ENCODE data around the gene FNDC10.

Gene FNDC10

DNA sequence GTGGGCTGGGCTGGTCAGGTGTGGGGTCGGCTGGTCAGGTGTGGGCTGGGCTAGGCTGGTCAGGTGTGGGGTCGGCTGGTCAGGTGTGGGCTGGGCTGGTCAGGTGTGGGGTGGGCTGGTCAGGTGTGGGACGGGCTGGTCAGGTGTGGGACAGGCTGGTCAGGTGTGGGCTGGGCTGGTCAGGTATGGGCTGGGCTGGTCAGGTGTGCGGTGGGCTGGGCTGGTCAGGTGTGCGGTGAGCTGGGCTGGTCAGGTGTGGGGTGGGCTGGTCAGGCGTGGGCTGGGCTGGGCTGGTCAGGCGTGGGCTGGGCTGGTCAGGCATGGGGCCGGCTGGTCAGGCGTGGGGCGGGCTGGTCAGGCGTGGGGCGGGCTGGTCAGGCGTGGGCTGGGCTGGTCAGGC, 6.3 kb upstream of the FNDC10 start:
- Histone ChIP-seq H3K36me3 (no peaks in the 10 kb centered on the region), H3K27ac (no peak overlapping the region), H3K4me3 (ENCODE audit: low read depth, low read length) (no peak overlapping the region), H3K27me3 (ENCODE audit: insufficient read depth, low read depth, severe bottlenecking) (no peaks in the 10 kb centered on the region), H3K9me3 (ENCODE audit: severe bottlenecking) (no peaks in the 10 kb centered on the region)
- TF ChIP-seq, protein P1, sequence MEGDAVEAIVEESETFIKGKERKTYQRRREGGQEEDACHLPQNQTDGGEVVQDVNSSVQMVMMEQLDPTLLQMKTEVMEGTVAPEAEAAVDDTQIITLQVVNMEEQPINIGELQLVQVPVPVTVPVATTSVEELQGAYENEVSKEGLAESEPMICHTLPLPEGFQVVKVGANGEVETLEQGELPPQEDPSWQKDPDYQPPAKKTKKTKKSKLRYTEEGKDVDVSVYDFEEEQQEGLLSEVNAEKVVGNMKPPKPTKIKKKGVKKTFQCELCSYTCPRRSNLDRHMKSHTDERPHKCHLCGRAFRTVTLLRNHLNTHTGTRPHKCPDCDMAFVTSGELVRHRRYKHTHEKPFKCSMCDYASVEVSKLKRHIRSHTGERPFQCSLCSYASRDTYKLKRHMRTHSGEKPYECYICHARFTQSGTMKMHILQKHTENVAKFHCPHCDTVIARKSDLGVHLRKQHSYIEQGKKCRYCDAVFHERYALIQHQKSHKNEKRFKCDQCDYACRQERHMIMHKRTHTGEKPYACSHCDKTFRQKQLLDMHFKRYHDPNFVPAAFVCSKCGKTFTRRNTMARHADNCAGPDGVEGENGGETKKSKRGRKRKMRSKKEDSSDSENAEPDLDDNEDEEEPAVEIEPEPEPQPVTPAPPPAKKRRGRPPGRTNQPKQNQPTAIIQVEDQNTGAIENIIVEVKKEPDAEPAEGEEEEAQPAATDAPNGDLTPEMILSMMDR (IDR thresholded peaks at IDR 0.05; ENCODE audit: low read depth, low read length) = no peak
- no peak for DNase-seq

DNA sequence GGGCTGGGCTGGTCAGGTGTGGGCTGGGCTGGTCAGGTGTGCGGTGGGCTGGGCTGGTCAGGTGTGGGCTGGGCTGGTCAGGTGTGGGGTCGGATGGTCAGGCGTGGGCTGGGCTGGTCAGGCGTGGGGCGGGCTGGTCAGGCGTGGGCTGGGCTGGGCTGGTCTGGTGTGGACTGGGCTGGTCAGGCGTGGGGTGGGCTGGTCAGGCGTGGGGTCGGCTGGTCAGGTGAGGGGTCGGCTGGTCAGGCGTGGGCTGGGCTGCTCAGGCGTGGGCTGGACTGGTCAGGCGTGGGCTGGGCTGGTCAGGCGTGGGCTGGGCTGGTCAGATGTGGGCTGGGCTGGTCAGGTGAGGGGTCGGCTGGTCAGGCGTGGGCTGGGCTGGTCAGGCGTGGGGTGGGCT, 5.8 kb upstream of the FNDC10 start:
- TF ChIP-seq, protein P1 (IDR thresholded peaks at IDR 0.05; ENCODE audit: low read depth, low read length) = no peak
- Histone ChIP-seq H3K27ac (no peak overlapping the region), H3K27me3 (ENCODE audit: insufficient read depth, low read depth, severe bottlenecking) (no peaks in the 10 kb centered on the region), H3K9me3 (ENCODE audit: severe bottlenecking) (no peaks in the 10 kb centered on the region), H3K36me3 (no peaks in the 10 kb centered on the region), H3K4me3 (ENCODE audit: low read depth, low read length) (no peak overlapping the region)
- DNase-seq = no peak

- Histone ChIP-seq H3K4me3 (ENCODE audit: low read depth, low read length) (no peak overlapping the region), H3K36me3 (no peaks in the 10 kb centered on the region), H3K27ac (no peak overlapping the region), H3K9me3 (ENCODE audit: severe bottlenecking) (no peaks in the 10 kb centered on the region), H3K27me3 (ENCODE audit: insufficient read depth, low read depth, severe bottlenecking) (no peaks in the 10 kb centered on the region)
- DNase-seq = no peak
- TF ChIP-seq, protein P1 (IDR thresholded peaks at IDR 0.05; ENCODE audit: low read depth, low read length) = no peak
Measured at GRCh38 chr1:1605034-1605591, 5.2 kb upstream of the FNDC10 start.

- Histone ChIP-seq H3K4me3 (ENCODE audit: low read depth, low read length) (no peak overlapping the region), H3K27ac (no peak overlapping the region), H3K27me3 (ENCODE audit: insufficient read depth, low read depth, severe bottlenecking) (no peaks in the 10 kb centered on the region), H3K9me3 (ENCODE audit: severe bottlenecking) (no peaks in the 10 kb centered on the region), H3K36me3 (no peaks in the 10 kb centered on the region)
- DNase-seq = no peak
- TF ChIP-seq, protein P1 (IDR thresholded peaks at IDR 0.05; ENCODE audit: low read depth, low read length) = no peak
Measured at GRCh38 chr1:1604374-1605033, 4.6 kb upstream of the FNDC10 start.

DNA sequence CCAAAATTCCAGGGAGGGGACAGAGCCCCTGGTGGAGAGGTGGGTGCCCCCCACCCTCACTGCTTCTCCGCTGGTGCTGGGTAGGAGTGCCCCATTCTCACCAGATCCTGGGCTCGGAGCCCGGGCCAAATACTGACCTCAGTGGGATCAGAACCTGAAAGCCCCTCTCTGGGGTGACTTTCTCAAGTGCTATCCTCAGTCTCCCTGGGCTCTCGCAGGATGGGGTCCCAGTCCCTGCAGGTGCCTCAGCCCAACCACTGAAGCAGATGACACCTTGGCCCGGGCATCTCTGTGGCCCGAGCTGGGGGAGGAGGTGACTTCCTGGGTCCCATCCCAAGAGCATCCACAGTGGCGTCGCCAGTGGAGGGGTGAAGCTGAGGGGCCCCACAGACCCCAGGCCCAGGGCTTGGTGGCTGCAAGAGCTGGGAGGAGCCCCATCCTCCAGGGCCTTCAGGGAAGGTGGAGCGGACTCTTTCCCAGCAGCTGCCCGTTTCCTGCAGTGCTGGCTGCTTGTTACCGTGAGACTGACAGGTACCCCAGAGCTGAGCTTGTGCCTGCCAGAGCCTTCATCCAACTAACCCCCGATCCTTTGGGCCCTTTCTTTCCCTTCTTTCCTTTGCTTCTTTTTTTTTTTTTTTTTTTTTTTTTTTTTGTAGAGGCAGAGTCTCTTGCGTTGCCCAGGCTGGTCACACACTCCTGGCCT, 3.9 kb upstream of the FNDC10 start:
- no peak for DNase-seq
- no peak overlapping the region for H3K4me3 ChIP-seq (ENCODE audit: low read depth, low read length)

More for the DNA sequence above, 3.9 kb upstream of the FNDC10 start:
- H3K27ac ChIP-seq = no peak overlapping the region
- TF ChIP-seq, protein P1 (IDR thresholded peaks at IDR 0.05; ENCODE audit: low read depth, low read length) = no peak
- no peaks in the 10 kb centered on the region for H3K27me3 ChIP-seq (ENCODE audit: insufficient read depth, low read depth, severe bottlenecking)
- no peaks in the 10 kb centered on the region for H3K36me3 ChIP-seq
- no peaks in the 10 kb centered on the region for H3K9me3 ChIP-seq (ENCODE audit: severe bottlenecking)
